Activated CD4-positive, alpha-beta T cell treated with anti-CD3 and anti-CD28 coated beads, Interleukin-2, amount 50 U/mL, for 48 hours (primary cell): ENCODE results near the gene ERC1.
"Not testable (repeated sequence)": the region's sequence is repeated elsewhere in the genome, so short reads cannot be mapped to it uniquely, and the experiment has no call there.

Experiments
- DNase-seq, 2 experiments: peaks; one replicate each; pipeline ENCODE4 v3.0.0-alpha.2; 2020

ERC1 gene

DNA sequence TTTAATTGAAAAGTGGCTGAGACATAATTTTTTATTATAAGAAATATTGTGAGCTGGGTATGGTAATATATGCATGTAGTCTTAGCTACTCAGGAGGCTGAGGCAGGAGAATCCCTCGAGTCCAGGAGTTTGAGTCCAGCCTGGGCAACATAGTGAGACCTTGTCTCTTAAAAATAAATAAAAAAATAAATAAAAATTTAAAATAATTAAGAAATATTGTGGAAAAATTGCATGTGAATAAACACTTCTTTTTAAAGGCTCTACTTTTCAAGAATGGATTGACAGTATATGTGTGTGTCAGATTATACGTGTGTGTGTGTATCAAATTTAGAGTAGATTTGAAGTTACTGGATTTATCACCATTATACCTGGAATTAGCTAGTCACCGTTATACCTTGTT lies 43.2 kb downstream of the ERC1 start:
- no peak for DNase-seq

DNA sequence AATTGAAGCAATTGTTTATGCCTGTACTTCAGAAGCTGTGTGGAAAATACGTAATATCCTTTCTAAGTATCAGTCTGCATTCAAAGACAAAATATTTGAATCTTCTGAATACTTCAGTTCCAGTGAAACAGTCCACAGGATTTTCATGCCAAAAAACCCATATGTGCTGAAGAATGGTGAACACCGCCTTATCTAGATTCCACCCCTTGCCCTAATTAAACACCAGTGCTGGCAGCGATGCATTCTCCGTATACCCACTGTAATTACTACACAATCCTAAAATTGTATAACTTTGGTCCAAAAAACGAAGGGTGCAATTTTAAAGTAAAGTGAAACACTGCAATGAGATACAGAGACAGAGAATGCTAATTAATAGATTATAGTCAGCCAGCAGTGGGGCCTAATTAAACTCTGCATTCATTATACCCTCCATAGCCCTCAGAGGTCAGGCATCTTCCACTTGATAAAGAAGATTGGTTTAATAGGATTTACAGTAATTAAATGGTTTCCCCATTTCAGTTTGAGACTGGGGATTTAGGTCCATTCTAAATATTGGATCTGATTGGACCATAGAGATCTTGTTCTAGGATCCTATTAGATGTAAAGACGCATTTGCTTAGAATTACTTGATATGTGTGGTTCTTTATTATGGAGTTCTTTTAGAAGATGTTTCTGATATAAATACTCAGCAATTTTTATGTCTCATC lies 43.9 kb downstream of the ERC1 start:
- DNase-seq, result no peak

DNA sequence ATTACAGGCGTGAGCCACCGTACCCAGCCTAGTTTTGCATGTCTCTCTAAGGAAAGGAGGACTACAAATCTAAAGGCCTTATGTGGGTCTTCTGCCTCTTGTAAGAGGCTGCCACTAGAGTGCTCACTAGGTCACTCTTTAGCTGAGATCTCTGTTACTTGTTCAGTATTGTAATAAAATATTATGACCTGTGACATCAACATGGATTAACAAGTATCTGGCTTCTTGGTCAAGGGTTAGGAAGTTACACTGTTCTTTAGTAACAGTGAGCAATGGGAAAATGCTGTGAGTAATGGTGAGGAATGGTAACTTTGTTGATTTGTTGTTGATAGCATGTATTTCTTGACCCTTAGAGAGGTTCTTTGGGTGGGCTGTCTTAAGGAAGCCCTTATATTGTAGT lies 50.5 kb downstream of the ERC1 start:
- no peak for DNase-seq

DNA sequence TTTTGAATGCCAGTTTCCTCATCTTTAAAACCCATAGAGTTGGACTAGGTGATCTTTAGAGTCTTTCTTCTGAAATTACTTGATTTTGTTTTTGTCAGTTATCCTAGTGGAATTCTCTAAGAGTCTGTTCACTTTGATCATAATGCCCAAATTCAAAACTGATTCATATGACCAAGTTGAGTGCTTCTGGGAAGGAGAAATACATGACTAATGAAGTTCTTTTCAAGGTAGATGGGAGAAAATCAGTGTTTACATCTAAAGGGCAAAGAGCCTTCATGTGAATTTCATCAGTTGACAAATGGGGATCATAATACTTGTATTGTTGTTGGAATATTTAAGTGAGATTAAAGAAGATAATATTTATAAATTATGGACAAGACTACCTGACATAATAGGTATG lies 53.2 kb downstream of the ERC1 start:
- DNase-seq, result no peak

DNA sequence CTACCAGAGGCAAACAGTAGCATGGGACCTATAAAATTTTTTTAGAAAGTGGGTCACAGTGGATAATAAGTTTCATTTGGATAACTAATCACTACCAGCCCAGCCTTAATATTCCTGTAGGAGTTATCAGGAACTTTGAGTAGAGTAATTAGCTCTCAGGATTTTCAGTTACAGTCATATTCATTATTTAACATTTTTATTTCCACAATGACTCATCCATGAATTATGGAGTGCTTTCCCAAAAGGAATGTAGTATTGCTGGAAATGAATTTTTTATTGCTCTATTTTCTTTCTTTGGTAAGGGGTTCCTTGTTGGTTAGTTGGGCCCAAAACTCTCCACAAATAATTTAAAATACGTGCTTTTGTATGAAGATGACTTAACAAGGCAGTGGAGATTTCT lies 53.7 kb downstream of the ERC1 start:
- DNase-seq, result no peak

DNA sequence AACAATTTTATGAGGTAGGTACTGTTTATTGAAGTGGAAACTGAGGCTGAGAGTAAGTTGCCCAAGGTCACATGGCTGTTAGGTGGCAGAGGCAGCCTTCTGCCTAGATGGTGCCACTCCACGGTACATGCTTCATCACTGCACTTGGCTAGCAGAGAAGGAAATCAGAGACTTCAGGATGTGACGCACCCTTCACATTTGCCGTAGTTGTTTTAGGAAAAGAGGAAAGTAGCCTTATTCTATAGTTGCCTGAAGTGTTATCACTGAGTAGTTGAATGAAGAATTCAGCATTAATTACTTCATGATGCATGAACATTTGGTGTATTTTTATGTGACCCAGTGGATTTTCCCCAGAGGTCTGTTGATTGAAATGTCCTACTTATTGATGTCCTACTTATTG lies 55.7 kb downstream of the ERC1 start:
- no peak for DNase-seq

DNA sequence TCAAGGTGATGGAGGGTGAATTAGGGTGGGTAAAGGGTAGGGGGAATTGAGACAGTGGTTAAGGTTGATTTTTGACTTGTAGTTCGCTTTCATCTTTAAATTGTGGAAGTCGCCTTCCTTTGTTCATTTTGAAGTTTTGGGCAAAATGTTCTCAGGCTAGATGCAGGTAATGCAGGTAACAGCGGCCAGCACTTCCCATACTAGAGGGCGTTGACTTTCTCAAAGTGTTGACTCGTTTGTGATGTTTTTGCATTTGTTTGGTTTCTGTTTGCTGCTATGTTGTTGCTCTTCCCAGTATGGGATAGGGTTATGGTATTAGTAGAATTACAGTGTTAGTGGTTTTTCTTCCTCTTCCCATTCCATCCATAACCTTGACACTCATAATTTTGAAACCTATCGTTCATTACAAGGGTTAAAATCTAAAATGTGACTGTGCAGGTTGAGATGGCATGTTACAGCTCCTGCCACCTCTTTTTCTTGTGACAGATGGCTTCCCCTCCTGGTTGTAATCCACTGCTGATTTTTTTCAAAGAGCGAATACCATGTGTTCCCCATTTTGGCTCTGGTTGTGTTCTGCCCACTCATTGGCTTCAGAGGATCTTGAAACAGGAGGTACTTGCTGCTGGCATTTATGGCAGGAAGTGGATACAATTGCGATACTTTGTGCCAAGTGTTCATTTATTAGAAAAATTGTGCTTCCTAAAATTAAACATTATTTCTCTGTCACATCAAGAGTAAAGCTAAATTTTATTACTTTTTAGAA lies 57.1 kb downstream of the ERC1 start:
- DNase-seq, result no peak

DNA sequence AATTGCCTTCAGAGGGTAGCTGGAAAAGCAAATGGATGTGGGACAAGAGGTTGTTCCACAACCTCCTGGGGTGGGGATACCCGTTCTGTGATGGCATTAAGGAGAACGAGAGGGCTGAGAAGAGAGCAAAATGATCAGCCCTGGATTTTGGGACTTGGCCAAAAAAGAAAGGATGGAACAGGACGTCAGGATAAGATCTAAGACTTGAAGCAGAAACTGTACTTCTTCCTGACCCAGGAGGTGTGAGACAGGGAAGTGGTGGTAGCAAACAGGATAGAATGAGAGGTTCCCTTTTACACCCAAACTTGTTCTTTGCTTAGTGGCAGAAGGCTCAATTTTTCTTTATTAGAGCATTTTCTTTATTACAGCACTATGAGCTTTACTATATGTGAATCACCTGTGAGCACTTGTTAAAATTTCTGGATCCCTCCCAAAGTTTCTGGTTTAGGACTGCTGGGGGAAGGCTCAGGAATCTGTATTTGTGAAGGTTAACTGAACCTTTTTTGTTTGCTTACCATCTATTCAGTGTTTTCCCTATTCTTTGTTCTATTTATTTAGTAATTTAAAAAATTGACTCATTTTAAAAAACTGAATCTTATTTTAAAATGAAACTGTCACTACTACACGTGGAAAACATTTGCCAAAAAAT lies 59.2 kb downstream of the ERC1 start:
- DNase-seq, result no peak

DNA sequence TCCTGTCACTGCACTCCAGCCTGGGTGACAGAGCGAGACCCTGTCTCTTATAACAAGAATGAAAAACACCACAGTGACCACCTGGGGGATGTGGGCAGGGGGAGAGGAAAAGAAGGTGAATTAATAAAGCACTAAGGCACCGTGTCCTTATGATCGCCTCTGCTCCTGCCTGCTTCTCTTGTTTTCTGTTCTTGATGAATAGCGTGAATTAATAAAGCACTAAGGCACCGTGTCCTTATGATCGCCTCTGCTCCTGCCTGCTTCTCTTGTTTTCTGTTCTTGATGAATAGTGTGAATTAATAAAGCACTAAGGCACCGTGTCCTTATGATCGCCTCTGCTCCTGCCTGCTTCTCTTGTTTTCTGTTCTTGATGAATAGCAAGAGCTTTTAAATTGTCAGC lies 60.6 kb downstream of the ERC1 start:
- not testable (repeated sequence) for DNase-seq

DNA sequence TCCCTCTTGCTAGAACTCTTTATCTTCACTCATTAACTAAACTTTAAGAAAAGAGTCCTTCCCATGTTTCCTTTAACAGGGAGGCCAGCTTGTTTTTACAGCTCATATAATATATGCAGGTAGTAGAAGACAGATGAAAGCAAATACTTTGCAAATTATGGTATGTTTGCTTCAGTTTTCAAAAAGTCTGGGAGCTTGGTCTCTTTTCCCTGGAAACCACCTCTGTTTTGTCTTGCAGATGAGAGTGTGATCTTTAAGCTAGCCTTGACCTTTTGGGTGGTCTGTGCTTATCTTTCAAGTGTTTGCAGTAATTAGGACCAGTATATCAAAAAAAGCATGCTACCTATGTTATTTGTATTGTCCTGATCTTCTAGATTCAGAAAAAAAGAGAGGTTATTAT lies 62.7 kb downstream of the ERC1 start:
- no peak for DNase-seq

DNA sequence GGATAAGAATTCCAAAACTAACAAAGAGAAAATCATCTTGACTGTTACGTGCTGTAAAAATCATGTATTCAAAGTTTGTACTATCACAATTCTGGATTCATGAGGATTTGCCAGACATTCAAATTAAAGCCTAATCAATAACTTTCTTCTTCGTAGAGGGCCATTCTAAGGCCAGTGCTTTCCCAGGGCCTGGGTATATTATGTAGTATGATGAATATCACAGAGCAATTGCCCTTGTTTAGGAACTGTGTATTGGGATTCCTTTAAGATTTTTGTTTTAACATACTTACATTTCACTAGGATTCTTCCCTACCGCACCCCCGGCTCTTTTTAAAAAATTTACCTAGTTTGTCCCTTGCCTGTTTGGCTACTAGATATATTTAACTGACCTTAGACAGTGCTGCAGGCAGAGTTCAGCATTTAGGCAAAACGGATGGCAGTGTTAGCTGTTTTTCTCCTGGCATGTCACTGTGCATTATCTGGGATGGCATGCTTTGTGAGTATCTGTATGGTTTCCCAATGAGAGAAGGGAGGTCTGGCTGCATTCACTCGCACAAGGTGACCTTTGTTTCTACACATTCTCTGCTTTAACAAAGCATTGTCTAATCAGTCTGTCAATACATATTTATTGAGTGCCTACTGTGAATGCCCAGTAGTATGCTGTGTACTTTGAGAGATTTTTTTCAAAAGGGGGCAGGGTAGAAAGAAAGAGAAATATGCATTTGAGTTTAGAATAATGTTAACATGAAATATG lies 63.3 kb downstream of the ERC1 start:
- DNase-seq, result no peak

DNA sequence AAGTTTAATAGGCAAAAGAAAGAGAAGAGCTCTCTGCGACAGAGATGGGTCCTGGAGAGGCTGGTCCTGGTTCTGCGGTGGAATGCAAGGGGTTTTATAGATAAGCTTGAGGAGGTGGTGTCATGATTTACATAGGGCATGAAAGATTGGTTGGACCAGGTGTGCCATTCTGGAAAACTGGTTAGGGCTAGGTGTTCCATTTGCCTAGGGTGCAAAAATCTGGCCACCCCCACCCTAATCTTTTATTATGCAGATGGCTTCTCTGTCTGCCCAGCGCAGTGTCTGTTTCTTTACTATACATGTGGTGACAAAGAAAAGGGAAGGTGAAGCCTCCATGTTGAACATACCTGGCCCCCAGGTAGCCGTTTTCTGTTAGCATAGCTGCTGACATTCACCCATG lies 65.4 kb downstream of the ERC1 start:
- DNase-seq, result no peak

DNA sequence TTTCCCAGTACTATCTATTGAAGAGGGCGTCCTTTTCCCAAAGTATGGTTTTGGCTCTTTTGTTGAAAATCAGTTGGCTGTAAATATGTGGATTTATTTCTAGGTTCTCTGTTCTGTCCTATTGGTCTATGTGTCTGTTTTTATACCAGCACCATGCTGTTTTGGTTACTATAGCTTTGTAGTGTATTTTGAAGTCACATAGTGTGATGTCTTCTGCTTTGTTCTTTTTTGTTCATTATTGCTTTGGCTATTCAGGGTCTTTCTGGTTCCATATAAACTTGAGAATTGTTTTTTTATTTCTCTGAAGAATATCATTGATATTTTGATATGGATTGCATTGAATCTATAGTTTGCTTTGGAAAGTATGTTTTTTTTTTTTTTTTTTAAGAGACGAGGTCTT lies 67.4 kb downstream of the ERC1 start:
- no peak for DNase-seq

DNA sequence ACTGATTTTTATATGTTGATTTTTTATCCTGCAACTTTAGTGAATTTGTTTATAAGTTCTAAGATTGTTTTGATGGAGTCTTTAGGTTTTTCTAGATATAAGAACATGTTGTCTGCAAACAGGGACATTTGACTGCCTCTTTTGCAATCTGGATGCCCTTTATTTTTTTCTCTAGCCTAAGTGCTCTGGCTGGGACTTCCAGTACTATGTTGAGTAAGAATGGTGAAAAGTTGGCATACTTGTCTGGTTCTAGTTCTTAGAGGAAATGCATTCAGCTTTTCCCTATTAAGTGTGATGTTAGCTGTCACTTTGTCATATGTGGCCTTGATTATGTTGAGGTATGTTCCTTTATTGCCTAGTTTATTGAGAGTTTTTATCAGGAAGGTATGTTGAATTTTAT lies 68.1 kb downstream of the ERC1 start:
- DNase-seq, result no peak

DNA sequence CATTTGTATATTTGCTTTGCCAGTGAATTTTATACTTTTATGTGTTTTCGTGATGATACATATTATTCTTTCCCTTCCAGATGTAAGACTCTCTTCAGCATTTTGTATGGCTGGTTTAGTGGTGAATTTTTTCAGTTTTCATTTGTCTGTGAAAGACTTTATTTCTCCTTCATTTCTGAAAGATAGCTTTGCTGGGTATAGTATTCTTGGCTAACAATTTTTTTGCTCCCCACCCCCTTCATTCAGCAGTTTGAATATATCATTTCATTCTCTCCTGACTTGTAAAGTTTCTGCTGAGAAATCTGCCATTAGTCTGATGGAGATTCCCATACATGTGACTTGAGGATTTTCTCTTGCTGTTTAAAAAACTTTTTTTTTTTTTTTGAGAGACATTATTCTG lies 72.8 kb downstream of the ERC1 start:
- DNase-seq, result no peak

DNA sequence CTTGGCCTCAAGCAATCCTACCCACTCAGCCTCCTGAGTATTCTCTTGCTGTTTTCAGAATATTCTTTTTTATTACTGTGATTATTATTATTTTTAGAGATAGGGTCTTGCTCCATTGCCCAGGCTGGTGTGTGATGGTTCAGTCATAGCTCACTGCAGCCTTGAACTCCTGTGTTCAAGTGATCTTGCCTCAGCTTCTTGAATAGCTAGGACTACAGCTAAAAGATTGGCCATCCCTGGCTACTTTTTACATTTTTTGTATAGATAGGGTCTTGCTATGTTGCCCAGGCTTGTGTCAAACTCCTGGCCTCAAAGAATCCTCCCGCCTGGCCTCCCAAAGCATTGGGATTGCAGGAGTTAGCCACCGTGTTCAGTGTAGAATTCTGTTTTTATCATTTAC lies 73.3 kb downstream of the ERC1 start:
- DNase-seq, result no peak

DNA sequence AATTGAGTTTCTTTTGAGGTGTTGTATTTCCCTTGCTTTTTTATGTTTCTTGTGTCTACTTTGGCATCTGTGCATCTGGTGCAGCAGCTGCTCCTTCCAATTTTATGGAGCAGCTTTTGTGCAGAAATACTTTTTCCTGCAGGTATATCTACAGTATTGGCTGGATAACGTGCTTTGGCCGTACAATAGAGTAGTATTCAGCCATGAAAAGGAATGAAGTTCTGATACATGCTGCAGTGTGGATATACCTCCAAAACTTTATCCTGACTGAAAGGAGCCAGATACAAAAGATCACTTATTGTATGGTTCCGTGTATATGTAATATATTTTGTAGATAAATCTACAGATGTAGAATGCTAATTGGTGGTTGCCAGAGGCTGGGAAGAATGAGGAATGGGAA lies 74.6 kb downstream of the ERC1 start:
- DNase-seq, result no peak

DNA sequence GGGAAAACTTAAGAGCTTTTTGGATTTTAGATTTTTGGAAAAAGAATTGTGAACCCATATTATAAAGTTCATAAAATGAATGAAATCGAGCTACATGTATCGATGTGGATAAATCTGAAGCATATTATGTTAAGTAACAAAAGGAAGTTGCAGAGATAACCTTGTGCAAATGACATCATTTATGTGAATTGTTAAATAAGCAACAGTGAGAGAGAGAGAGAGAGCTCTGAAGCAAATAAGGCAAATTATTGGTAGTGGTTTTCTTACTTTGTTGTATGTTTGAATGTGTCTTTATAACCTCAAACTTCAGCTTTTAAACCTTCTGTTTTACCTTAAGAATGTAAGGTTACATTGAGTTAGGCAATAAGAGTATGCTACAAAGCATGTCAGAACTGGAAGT lies 78.8 kb downstream of the ERC1 start:
- DNase-seq, result no peak

DNA sequence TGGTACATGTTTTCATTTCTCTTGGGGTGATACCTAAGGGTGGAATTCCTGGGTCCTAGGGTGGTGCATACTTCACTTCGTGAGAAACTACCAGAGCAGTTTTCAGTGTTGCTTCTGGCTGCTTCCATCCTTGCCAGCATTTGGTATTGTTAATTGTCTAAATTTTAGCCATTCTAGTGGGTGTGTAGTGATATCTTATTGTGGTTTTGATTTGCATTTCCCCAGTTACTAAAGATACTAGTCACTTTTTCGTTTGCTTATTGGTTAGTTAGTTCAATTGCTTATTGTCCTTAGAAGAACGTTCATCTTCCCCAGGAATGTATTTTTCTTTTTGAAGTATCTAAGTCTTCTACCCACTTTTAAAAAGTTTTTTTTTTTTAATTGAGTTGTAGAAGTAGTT lies 80.2 kb downstream of the ERC1 start:
- no peak for DNase-seq

DNA sequence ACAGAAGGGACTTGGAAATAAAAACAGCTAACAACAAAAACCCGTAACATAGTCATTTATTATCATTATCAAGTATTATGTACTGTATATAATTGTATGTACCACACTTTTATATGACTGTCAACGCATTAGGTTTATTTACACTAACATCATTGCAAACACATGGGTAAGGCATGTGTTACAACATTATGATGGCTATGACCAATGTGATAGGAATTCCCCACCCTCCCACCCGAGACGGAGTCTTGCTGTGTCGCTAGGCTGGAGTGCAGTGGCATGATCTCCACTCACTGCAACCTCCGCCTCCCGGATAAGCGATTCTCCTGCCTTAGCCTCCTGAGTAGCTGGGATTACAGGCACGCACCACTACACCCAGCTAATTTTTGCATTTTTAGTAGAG lies 82.6 kb downstream of the ERC1 start:
- no peak for DNase-seq

DNA sequence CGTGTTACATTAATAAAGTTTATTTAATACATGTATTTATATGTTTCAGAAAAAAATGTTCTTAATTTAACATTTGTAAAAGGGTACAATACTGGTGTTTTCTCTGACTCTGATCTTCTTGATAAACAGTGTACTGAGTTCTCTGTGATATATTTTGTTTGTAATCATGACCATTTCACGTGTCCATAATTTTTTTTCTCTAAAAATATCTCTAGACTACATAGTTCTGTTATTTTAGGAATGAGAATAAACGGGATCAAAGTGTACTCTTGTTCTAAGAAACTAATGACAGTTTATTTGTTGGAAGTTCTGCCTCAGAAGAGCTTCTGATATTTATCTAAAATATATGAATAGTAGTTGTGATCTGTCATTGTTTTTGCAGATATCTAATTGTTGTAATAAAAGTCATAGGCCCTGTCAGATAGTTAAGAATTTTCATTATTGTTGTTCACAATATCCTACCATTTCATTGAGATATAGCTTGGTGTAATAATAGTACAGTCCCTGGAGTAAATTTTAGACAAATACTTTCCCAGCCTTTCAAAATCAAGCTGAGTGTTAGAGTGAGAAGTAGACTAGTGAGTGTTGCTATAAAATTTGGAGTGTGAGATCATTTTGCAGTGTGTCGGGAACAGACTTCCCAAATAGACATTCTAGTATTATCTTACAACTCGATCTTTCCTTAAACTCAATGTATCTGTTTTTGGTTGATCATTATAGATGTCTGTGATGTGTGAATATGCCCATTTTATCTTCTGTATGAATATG lies 86.2 kb downstream of the ERC1 start:
- DNase-seq, result no peak

DNA sequence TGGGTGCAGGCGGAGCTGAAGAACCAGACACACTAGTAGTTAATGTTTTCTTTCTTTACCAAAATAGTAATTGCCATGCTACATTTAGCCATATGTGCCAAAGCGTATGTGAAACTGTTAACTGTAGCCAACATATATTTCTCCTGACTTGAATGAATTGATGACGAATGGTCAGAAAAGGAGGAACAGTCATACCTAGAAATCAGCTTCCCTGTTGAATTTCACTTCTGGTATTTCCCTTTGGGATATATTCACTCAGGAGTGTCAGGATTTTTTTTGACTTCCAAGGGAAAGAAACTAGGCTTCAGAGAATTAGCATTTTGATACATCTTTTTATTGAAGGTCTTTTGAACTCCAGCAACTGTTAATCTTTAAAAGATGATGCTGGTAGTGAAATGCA lies 87.0 kb downstream of the ERC1 start:
- DNase-seq, result no peak
